Keratinocyte (primary cell): ENCODE measurements around the gene ZMIZ1. TPM values are rescaled to one million over a fixed set of nuclear protein-coding genes. Genes with fewer than 3 reads are reported as not detected.
A peak's percentile ranks its signal among the peaks of the same experiment; 100 is the strongest.

Source experiments
- DNase-seq: peaks from one replicate; pipeline ENCODE4 v3.0.0-alpha.2; 2011; ENCODE audit warnings: low read depth, missing footprints, low spot score
- FAIRE-seq: peaks from 2 replicates; lab custom pipeline; 2011; peaks lifted over from hg19 to GRCh38; lab: Jason Lieb, UNC
- H2AFZ ChIP-seq: 2 replicates; pipeline ENCODE4 v1.6.0; 2012; ENCODE audit warnings: low read length, control low read depth, inconsistent platforms; ENCODE audit not compliant: control insufficient read depth
- H3K27ac ChIP-seq: 2 replicates; pipeline ENCODE4 v1.5.1; 2011; ENCODE audit warnings: low read length; ENCODE audit not compliant: control insufficient read depth, insufficient read depth
- H3K27me3 ChIP-seq: 3 replicates; pipeline ENCODE4 v1.6.0; 2011; ENCODE audit warnings: low read length; ENCODE audit not compliant: control insufficient read depth, insufficient read depth; ENCODE audit errors: extremely low read depth
- H3K36me3 ChIP-seq, 2 experiments: 2 replicates in 1 of 2; 3 replicates in 1 of 2; pipeline ENCODE4 v1.5.1; 2011; ENCODE audit warnings: low read length in 2 of 2, mild to moderate bottlenecking in 1 of 2; ENCODE audit not compliant: control insufficient read depth in 2 of 2, insufficient read depth in 2 of 2; ENCODE audit errors: extremely low read depth in 1 of 2
- H3K4me1 ChIP-seq: 3 replicates; pipeline ENCODE4 v1.5.1; 2011; ENCODE audit warnings: low read length; ENCODE audit not compliant: control insufficient read depth, insufficient read depth; ENCODE audit errors: extremely low read depth
- H3K4me2 ChIP-seq: 3 replicates; pipeline ENCODE4 v1.6.0; 2011; ENCODE audit warnings: low read depth, low read length; ENCODE audit not compliant: control insufficient read depth, insufficient read depth; ENCODE audit errors: extremely low read depth
- H3K4me3 ChIP-seq, 3 experiments: fragments of 200-600 bp in 1 of 3; sonication (generic) in 1 of 3; 2 replicates in 2 of 3; 3 replicates in 1 of 3; pipeline ENCODE4 v1.5.1; 2011 to 2016; ENCODE audit warnings: low read length in 3 of 3, mild to moderate bottlenecking in 3 of 3, control low read depth in 2 of 3, inconsistent platforms in 1 of 3, low read depth in 1 of 3, mixed read lengths in 1 of 3, mixed run types in 1 of 3, moderate library complexity in 1 of 3; ENCODE audit not compliant: control insufficient read depth in 2 of 3, insufficient read depth in 2 of 3; ENCODE audit errors: extremely low read depth in 1 of 3
- H3K79me2 ChIP-seq: 2 replicates; pipeline ENCODE4 v1.6.0; 2012; ENCODE audit warnings: low read length; ENCODE audit not compliant: control insufficient read depth, insufficient read depth
- H3K9ac ChIP-seq: 3 replicates; pipeline ENCODE4 v1.6.0; 2011; ENCODE audit warnings: low read length; ENCODE audit not compliant: control insufficient read depth, insufficient read depth; ENCODE audit errors: extremely low read depth
- H3K9me1 ChIP-seq: 3 replicates; pipeline ENCODE4 v1.6.0; 2011; ENCODE audit warnings: low read length; ENCODE audit not compliant: control insufficient read depth, insufficient read depth; ENCODE audit errors: extremely low read depth
- H3K9me3 ChIP-seq: 2 replicates; pipeline ENCODE4 v1.5.1; 2012; ENCODE audit warnings: low read depth, low read length; ENCODE audit not compliant: control insufficient read depth
- H4K20me1 ChIP-seq: 3 replicates; pipeline ENCODE4 v1.6.0; 2011; ENCODE audit warnings: low read length; ENCODE audit not compliant: control insufficient read depth, insufficient read depth; ENCODE audit errors: extremely low read depth
- CTCF ChIP-seq, 3 experiments: IDR thresholded peaks in 1 of 3; conservative IDR thresholded peaks in 1 of 3; optimal IDR thresholded peaks in 1 of 3; 2 replicates in 2 of 3; 3 replicates in 1 of 3; pipeline versions ENCODE3 to v1.5.1; 2011; ENCODE audit warnings: low read length in 3 of 3, mild to moderate bottlenecking in 3 of 3, moderate library complexity in 2 of 3, control low read depth in 1 of 3, inconsistent platforms in 1 of 3; ENCODE audit not compliant: insufficient read depth in 2 of 3; ENCODE audit errors: extremely low read depth in 1 of 3
- EZH2 ChIP-seq: IDR thresholded peaks from one replicate; pipeline ENCODE4 v1.6.1; 2012; ENCODE audit warnings: inconsistent platforms, mild to moderate bottlenecking, low read length, moderate library complexity
- dilution Hi-C: fragments of 300-500 bp; cut with MboI; formaldehyde crosslinking; loops from one replicate; pipeline ENCODE4 v1.7.0; 2020; ENCODE audit warnings: low sequenced_read_pairs; ENCODE audit not compliant: extremely low pct_ligation_motif_present
- polyA plus RNA-seq, 5 experiments: library from polyadenylated mRNA; depleted of rRNA in 3 of 5; stranded (reverse) in 3 of 5; stranded (forward) in 1 of 5; unstranded in 1 of 5; fragments of >200 nt; gene quantifications; 1 replicate in 1 of 5; 2 replicates in 3 of 5; 3 replicates in 1 of 5; pipeline versions ENCODE4 v1.2.1 to v1.2.3, GENCODE V29; 2011 to 2012; ENCODE audit warnings: missing spikeins in 2 of 5, low read depth in 1 of 5, low replicate concordance in 1 of 5

ZMIZ1 gene
- polyA plus RNA-seq, 1 donor (not counting 4 experiments of a cell fraction or from before 2014, with no cell fraction given), result 1.8 TPM

GRCh38 chr10:79339266-79339665 lies 270.5 kb downstream of the ZMIZ1 start:
- Histone ChIP-seq H3K36me3 (no peaks in the 10 kb centered on the region), H3K9ac (no peak overlapping the region), H3K4me3 (no peak overlapping the region), H3K79me2 (no peaks in the 10 kb centered on the region), H2AFZ (peak overlapping the region; percentile 73), H3K4me2 (no peak overlapping the region), H3K4me1 (peaks cover 6% of the 10 kb centered on the region), H3K9me1 (no peaks in the 10 kb centered on the region), H3K9me3 (no peaks in the 10 kb centered on the region), H3K27ac (no peak overlapping the region), H3K27me3 (no peaks in the 10 kb centered on the region), H4K20me1 (no peaks in the 10 kb centered on the region)
- DNase-seq (no peak), FAIRE-seq (peak; percentile 5)
- TF ChIP-seq CTCF (optimal IDR thresholded peaks at IDR 0.05 in 1 of 3, IDR thresholded peaks at IDR 0.05 in 1 of 3, conservative IDR thresholded peaks at IDR 0.05 in 1 of 3; ENCODE audit: extremely low read depth in 1 of 3, insufficient read depth in 2 of 3, low read length in 3 of 3) (no peak), EZH2 (no peak)
- dilution Hi-C loops, result no loop called here

GRCh38 chr10:79340646-79341244 lies 272.0 kb downstream of the ZMIZ1 start:
- no peak overlapping the region for H3K4me3 ChIP-seq
- H4K20me1 ChIP-seq, result no peaks in the 10 kb centered on the region
- TF ChIP-seq CTCF (optimal IDR thresholded peaks at IDR 0.05 in 1 of 3, IDR thresholded peaks at IDR 0.05 in 1 of 3, conservative IDR thresholded peaks at IDR 0.05 in 1 of 3; ENCODE audit: extremely low read depth in 1 of 3, insufficient read depth in 2 of 3, low read length in 3 of 3), result no peak
- no peak for TF ChIP-seq EZH2
- H3K9me1 ChIP-seq, result no peaks in the 10 kb centered on the region
- H2AFZ ChIP-seq, result no peak overlapping the region
- no peaks in the 10 kb centered on the region for H3K79me2 ChIP-seq
- peaks cover 2% of the 10 kb centered on the region for H3K4me1 ChIP-seq
- H3K27me3 ChIP-seq, result no peaks in the 10 kb centered on the region
- no peaks in the 10 kb centered on the region for H3K9me3 ChIP-seq
- H3K36me3 ChIP-seq, result no peaks in the 10 kb centered on the region
- FAIRE-seq, result no peak
- DNase-seq, result no peak
- H3K27ac ChIP-seq, result no peak overlapping the region
- no peak overlapping the region for H3K4me2 ChIP-seq
- dilution Hi-C loops, result no loop called here
- H3K9ac ChIP-seq, result no peak overlapping the region
